Astrocyte (in vitro differentiated cells and primary cell): ENCODE measurements around the gene TOR4A. TPM values are rescaled to one million over a fixed set of nuclear protein-coding genes. Genes with fewer than 3 reads are reported as not detected.

Source experiments
- DNase-seq: peaks from one replicate; pipeline ENCODE4 v3.0.0-alpha.2; 2010; ENCODE audit warnings: low read depth
- FAIRE-seq: peaks from 2 replicates; lab custom pipeline; 2011; peaks lifted over from hg19 to GRCh38; lab: Jason Lieb, UNC
- H2AFZ ChIP-seq: 2 replicates; pipeline ENCODE4 v1.6.0; 2012; ENCODE audit warnings: low read depth, low read length, inconsistent platforms
- H3K27ac ChIP-seq: 2 replicates; pipeline ENCODE4 v1.5.1; 2011; ENCODE audit warnings: low read depth, low read length, inconsistent platforms
- H3K27me3 ChIP-seq: 2 replicates; pipeline ENCODE4 v1.6.0; 2011; ENCODE audit warnings: low read length, inconsistent platforms; ENCODE audit not compliant: insufficient read depth
- H3K36me3 ChIP-seq: 2 replicates; pipeline ENCODE4 v1.5.1; 2011; ENCODE audit warnings: low read length, inconsistent platforms; ENCODE audit not compliant: insufficient read depth
- H3K4me1 ChIP-seq: 2 replicates; pipeline ENCODE4 v1.5.1; 2011; ENCODE audit warnings: low read length, inconsistent platforms; ENCODE audit not compliant: insufficient read depth
- H3K4me2 ChIP-seq: 2 replicates; pipeline ENCODE4 v1.6.0; 2012; ENCODE audit warnings: low read length, inconsistent platforms
- H3K4me3 ChIP-seq: 2 replicates; pipeline ENCODE4 v1.5.1; 2011; ENCODE audit warnings: low read depth, mild to moderate bottlenecking, low read length, inconsistent platforms; ENCODE audit not compliant: insufficient read depth
- H3K79me2 ChIP-seq: 2 replicates; pipeline ENCODE4 v1.6.0; 2012; ENCODE audit warnings: mild to moderate bottlenecking, low read length, inconsistent platforms; ENCODE audit not compliant: insufficient read depth
- H3K9ac ChIP-seq: 2 replicates; pipeline ENCODE4 v1.6.0; 2012; ENCODE audit warnings: mild to moderate bottlenecking, low read length, inconsistent platforms
- H3K9me3 ChIP-seq: 2 replicates; pipeline ENCODE4 v1.5.1; 2012; ENCODE audit warnings: low read depth, mild to moderate bottlenecking, low read length, inconsistent platforms; ENCODE audit not compliant: insufficient read depth
- H4K20me1 ChIP-seq: 2 replicates; pipeline ENCODE4 v1.6.0; 2012; ENCODE audit warnings: low read length, inconsistent platforms; ENCODE audit not compliant: insufficient read depth
- H3K27ac Mint-ChIP-seq: one replicate; pipeline ENCODE4 v1.8.0; 2021; ENCODE audit warnings: mild to moderate bottlenecking, mixed read lengths; ENCODE audit not compliant: unreplicated experiment
- H3K27me3 Mint-ChIP-seq: one replicate; pipeline ENCODE4 v1.8.0; 2021; ENCODE audit warnings: low read depth, mixed read lengths; ENCODE audit not compliant: unreplicated experiment
- H3K36me3 Mint-ChIP-seq: one replicate; pipeline ENCODE4 v1.8.0; 2021; ENCODE audit warnings: low read depth, mixed read lengths; ENCODE audit not compliant: unreplicated experiment
- H3K4me1 Mint-ChIP-seq: one replicate; pipeline ENCODE4 v1.8.0; 2021; ENCODE audit warnings: low read depth, mixed read lengths; ENCODE audit not compliant: unreplicated experiment
- H3K4me3 Mint-ChIP-seq: one replicate; pipeline ENCODE4 v1.8.0; 2021; ENCODE audit warnings: mild to moderate bottlenecking, moderate library complexity, mixed read lengths; ENCODE audit not compliant: unreplicated experiment
- H3K9me3 Mint-ChIP-seq: one replicate; pipeline ENCODE4 v1.8.0; 2021; ENCODE audit warnings: mild to moderate bottlenecking, mixed read lengths; ENCODE audit not compliant: unreplicated experiment
- EZH2 ChIP-seq: IDR thresholded peaks from 2 replicates; pipeline ENCODE4 v1.6.1; 2012; ENCODE audit warnings: mild to moderate bottlenecking, low read length, inconsistent platforms; ENCODE audit not compliant: insufficient read depth
- total RNA-seq: library from RNA; stranded (reverse); gene quantifications from 2 replicates; pipeline ENCODE4 v1.2.1, GENCODE V29; 2021
- TF ChIP-seq, protein P1 (sequence below): IDR thresholded peaks from 2 replicates; pipeline ENCODE4 v1.5.1; 2011; ENCODE audit warnings: low read depth, mild to moderate bottlenecking, inconsistent platforms, low read length, moderate library complexity; ENCODE audit not compliant: insufficient read depth

Gene TOR4A
- total RNA-seq, 1 donor from 2014 or later: 11.8 TPM

DNA sequence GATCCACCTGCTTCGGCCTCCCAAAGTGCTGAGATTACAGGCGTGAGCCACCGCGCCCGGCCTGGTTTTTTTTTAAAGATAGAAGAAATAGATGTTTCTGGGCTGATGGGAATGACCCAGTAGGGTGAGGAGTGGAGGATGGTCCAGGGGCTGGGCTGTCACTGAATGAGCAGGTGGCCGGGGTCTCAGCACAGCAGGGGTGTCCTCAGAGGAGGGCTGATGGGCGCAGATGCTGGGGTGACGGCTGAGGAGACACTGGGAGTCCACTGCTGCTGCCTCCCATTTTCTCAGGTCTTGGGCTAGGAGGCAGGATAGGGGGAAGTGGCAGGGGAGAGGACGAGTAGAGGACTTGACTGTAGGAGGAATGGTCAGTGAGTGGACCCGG, 2.3 kb upstream of the TOR4A start:
- TF ChIP-seq EZH2: no peak
- TF ChIP-seq, protein P1, sequence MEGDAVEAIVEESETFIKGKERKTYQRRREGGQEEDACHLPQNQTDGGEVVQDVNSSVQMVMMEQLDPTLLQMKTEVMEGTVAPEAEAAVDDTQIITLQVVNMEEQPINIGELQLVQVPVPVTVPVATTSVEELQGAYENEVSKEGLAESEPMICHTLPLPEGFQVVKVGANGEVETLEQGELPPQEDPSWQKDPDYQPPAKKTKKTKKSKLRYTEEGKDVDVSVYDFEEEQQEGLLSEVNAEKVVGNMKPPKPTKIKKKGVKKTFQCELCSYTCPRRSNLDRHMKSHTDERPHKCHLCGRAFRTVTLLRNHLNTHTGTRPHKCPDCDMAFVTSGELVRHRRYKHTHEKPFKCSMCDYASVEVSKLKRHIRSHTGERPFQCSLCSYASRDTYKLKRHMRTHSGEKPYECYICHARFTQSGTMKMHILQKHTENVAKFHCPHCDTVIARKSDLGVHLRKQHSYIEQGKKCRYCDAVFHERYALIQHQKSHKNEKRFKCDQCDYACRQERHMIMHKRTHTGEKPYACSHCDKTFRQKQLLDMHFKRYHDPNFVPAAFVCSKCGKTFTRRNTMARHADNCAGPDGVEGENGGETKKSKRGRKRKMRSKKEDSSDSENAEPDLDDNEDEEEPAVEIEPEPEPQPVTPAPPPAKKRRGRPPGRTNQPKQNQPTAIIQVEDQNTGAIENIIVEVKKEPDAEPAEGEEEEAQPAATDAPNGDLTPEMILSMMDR: no peak
- Histone ChIP-seq H3K4me1 (peaks cover 20% of the 10 kb centered on the region), H3K9me3 (no peaks in the 10 kb centered on the region), H3K36me3 (no peaks in the 10 kb centered on the region), H3K4me2 (no peak overlapping the region), H3K4me3 (no peak overlapping the region), H3K27ac (no peak overlapping the region), H3K9ac (no peak overlapping the region), H4K20me1 (peaks cover 45% of the 10 kb centered on the region), H2AFZ (no peak overlapping the region), H3K27me3 (no peaks in the 10 kb centered on the region), H3K79me2 (peaks cover 24% of the 10 kb centered on the region)
- Mint-ChIP-seq H3K36me3 (peaks cover 3% of the 10 kb centered on the region), H3K27ac (no peak overlapping the region), H3K4me3 (peak overlapping the region; percentile 61), H3K4me1 (peaks cover 4% of the 10 kb centered on the region), H3K9me3 (no peaks in the 10 kb centered on the region), H3K27me3 (no peaks in the 10 kb centered on the region)
- FAIRE-seq: no peak
- DNase-seq: no peak

DNA sequence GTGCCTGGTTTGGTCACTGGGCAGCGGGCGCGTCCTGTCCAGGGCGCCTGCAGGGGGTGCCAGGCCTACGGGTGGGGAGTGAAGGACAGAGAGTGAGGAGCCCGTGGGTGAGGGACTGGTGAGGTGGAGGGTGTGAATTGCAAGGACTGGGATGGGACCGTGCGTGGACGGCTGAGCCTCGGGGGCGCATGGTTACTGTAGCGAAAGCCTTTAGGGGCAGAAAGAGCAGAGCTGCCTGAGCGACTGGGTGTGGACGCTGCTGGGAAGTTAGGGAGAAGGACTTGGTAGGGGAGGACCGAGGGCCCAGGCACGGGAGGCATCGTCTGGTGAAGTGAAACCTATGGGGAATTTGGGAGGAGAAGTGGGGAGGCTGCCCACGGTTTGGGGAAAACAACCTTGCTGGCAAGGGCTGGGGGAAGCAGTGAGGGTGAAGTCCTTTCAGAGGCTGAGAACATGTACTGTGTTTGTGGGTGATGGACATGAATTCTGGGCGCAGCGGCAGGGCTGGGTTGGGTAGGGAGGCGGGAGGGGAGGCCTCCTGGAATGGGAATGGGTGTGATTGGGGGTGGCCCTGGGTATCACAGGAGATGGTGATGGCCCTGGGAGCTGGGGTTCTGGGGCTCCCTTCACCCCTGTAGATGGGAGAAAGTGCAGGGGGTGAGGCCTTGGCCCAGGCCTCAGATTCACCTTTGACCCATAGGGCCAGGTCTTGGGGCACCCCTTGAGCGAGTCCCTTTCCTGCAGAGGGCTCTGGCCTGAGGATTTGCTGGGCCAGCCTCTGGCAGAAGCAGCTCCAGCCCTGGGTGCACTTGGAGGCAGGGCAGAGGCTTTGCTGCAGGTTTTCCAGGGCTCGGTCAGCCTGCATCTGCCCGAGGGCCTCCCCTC, 1.7 kb upstream of the TOR4A start:
- Histone ChIP-seq H3K27me3 (no peaks in the 10 kb centered on the region), H3K36me3 (no peaks in the 10 kb centered on the region), H3K4me1 (peaks cover 26% of the 10 kb centered on the region), H3K4me3 (no peak overlapping the region), H3K9ac (no peak overlapping the region), H2AFZ (no peak overlapping the region), H3K9me3 (no peaks in the 10 kb centered on the region), H3K4me2 (no peak overlapping the region), H4K20me1 (peaks cover 51% of the 10 kb centered on the region), H3K79me2 (peaks cover 28% of the 10 kb centered on the region), H3K27ac (no peak overlapping the region)
- TF ChIP-seq, protein P1: no peak
- Mint-ChIP-seq H3K4me3 (peak overlapping the region; percentile 61), H3K27ac (peak overlapping the region; percentile 12), H3K36me3 (peaks cover 3% of the 10 kb centered on the region), H3K9me3 (no peaks in the 10 kb centered on the region), H3K27me3 (no peaks in the 10 kb centered on the region), H3K4me1 (peaks cover 4% of the 10 kb centered on the region)
- DNase-seq (no peak), FAIRE-seq (no peak)
